ENCODE measurements around the gene PARP12. TPM values are rescaled to one million over a fixed set of nuclear protein-coding genes. Genes with fewer than 3 reads are reported as not detected.

The PARP12 gene
- total and polyA plus RNA-seq, 9 of the 15 experiments (the other 6 are each of a cell fraction or from before 2014, with no cell fraction given): 4.6 to 40.4 (median 23.5) TPM

- TF ChIP-seq ARID3A (IDR thresholded peaks at IDR 0.05; ENCODE audit: borderline replicate concordance, low read depth, low read length) (no peak), STAT5B (CRISPR knock-in tag; IDR thresholded peaks at IDR 0.05) (no peak), RBBP5 (IDR thresholded peaks at IDR 0.05; ENCODE audit: borderline replicate concordance, insufficient read depth, low read length, poor library complexity, severe bottlenecking) (peak; percentile 100), ZBTB8A (IDR thresholded peaks at IDR 0.05; ENCODE audit: partially characterized antibody) (no peak), DEAF1 (CRISPR knock-in tag; IDR thresholded peaks at IDR 0.05) (peak; percentile 72), ZNF77 (CRISPR knock-in tag; IDR thresholded peaks at IDR 0.05) (no peak), HNRNPK (IDR thresholded peaks at IDR 0.05; ENCODE audit: low read depth, low read length, poor library complexity, severe bottlenecking) (peak; percentile 99), ZNF512 (tag; IDR thresholded peaks at IDR 0.05) (no peak), CEBPZ (IDR thresholded peaks at IDR 0.05; ENCODE audit: borderline replicate concordance, low read depth, low read length) (no peak), CSDE1 (IDR thresholded peaks at IDR 0.05) (no peak), ETV1 (tag; conservative IDR thresholded peaks at IDR 0.05; ENCODE audit: low read depth) (peak; percentile 72; the same call in 1 of the 2 replicates), LEF1 (IDR thresholded peaks at IDR 0.05) (no peak; the same call in 1 of the 2 replicates), U2AF2 (optimal IDR thresholded peaks at IDR 0.05; ENCODE audit: low read depth, low read length) (no peak), MAFK (IDR thresholded peaks at IDR 0.05; ENCODE audit: low read length) (no peak), ILF3 (IDR thresholded peaks at IDR 0.05; ENCODE audit: borderline replicate concordance) (0 out of 2 replicates have a peak, but pooled peaks have one; percentile 67), FOXO4 (CRISPR knock-in tag; IDR thresholded peaks at IDR 0.05) (no peak), CC2D1A (IDR thresholded peaks at IDR 0.05) (no peak)
Measured at GRCh38 chr7:140062528-140063299, at the start of gene PARP12 (continued).

Measured in K562 (cell line).